GM18519 (cell line): ENCODE data around the gene RFTN1.

Experiments used
- ATAC-seq: cut with Tn5 transposase; IDR thresholded peaks from one replicate; pipeline ENCODE4 v1.9.1; 2021; ENCODE audit warnings: mild to moderate bottlenecking, moderate library complexity; ENCODE audit not compliant: unreplicated experiment, low FRiP score

RFTN1 gene

GRCh38 chr3:16335772-16336645 lies 177.5 kb downstream of the RFTN1 start:
- ATAC-seq = no peak

- ATAC-seq = no peak
Observed at GRCh38 chr3:16335333-16335732, 178.2 kb downstream of the RFTN1 start.

GRCh38 chr3:16334909-16335308 lies 178.6 kb downstream of the RFTN1 start:
- no peak for ATAC-seq

GRCh38 chr3:16332904-16333426 lies 180.5 kb downstream of the RFTN1 start:
- no peak for ATAC-seq

GRCh38 chr3:16331319-16331883 lies 182.1 kb downstream of the RFTN1 start:
- no peak for ATAC-seq

GRCh38 chr3:16330351-16330750 lies 183.1 kb downstream of the RFTN1 start:
- ATAC-seq = no peak

GRCh38 chr3:16329826-16330129 lies 183.7 kb downstream of the RFTN1 start:
- no peak for ATAC-seq

GRCh38 chr3:16329036-16329825 lies 184.3 kb downstream of the RFTN1 start:
- ATAC-seq = no peak

GRCh38 chr3:16328124-16328523 lies 185.4 kb downstream of the RFTN1 start:
- ATAC-seq = no peak

- no peak for ATAC-seq
Observed at GRCh38 chr3:16326724-16327349, 186.7 kb downstream of the RFTN1 start.

- ATAC-seq = no peak
Observed at GRCh38 chr3:16325850-16326249, 187.6 kb downstream of the RFTN1 start.

- ATAC-seq = no peak
Observed at GRCh38 chr3:16323737-16324136, 189.8 kb downstream of the RFTN1 start.

GRCh38 chr3:16322189-16322588 lies 191.3 kb downstream of the RFTN1 start:
- no peak for ATAC-seq

GRCh38 chr3:16320711-16321110 lies 192.8 kb downstream of the RFTN1 start:
- ATAC-seq = no peak

GRCh38 chr3:16319723-16320122 lies 193.8 kb downstream of the RFTN1 start:
- no peak for ATAC-seq

- ATAC-seq = no peak
Observed at GRCh38 chr3:16319307-16319706, 194.2 kb downstream of the RFTN1 start.

GRCh38 chr3:16318176-16318575 lies 195.3 kb downstream of the RFTN1 start:
- no peak for ATAC-seq

- no peak for ATAC-seq
Observed at GRCh38 chr3:16317561-16317945, 195.9 kb downstream of the RFTN1 start.

GRCh38 chr3:16316847-16317560 lies 196.5 kb downstream of the RFTN1 start:
- ATAC-seq = no peak

- ATAC-seq = no peak
Observed at GRCh38 chr3:16316396-16316795, 197.1 kb downstream of the RFTN1 start.
